Testis (tissue), 3 donors: Measurements from ENCODE around the gene GTPBP3. TPM values are rescaled to one million over a fixed set of nuclear protein-coding genes. Genes with fewer than 3 reads are reported as not detected.
A peak's percentile ranks its signal among the peaks of the same experiment; 100 is the strongest.

Experiments used
- DNase-seq: peaks from one replicate; pipeline ENCODE4 v3.0.0-alpha.2; 2019
- H3K27ac ChIP-seq, 2 donors: fragments of 200-600 bp; sonication (generic); one replicate each; pipeline ENCODE4 v1.5.1; 2019
- H3K27me3 ChIP-seq: fragments of 200-600 bp; sonication (generic); one replicate; pipeline ENCODE4 v1.5.1; 2019
- H3K36me3 ChIP-seq: fragments of 200-600 bp; sonication (generic); one replicate; pipeline ENCODE4 v1.5.1; 2017; ENCODE audit warnings: low read depth; ENCODE audit errors: missing control alignments
- H3K4me1 ChIP-seq: fragments of 200-600 bp; sonication (generic); one replicate; pipeline ENCODE4 v1.5.1; 2019
- H3K4me3 ChIP-seq, 2 donors: fragments of 200-600 bp; sonication (generic); one replicate each; pipeline ENCODE4 v1.5.1; 2017 to 2019
- H3K9me3 ChIP-seq: fragments of 200-600 bp; sonication (generic); one replicate; pipeline ENCODE4 v1.5.1; 2017
- POLR2A ChIP-seq: fragments of 450-650 bp; IDR thresholded peaks from one replicate; pipeline ENCODE4 v1.6.1; 2017; ENCODE audit warnings: antibody characterized with exemption, mild to moderate bottlenecking, moderate library complexity
- WGBS, 2 donors: methylation state at CpG; one replicate each; pipeline ENCODE4 v1.1.5; 2018; 5-methylcytosine and 5-hydroxymethylcytosine counted together
- intact Hi-C: fragments of 100-400 bp; cut with DNase I; formaldehyde crosslinking; loops from one replicate; pipeline ENCODE4 v1.15.1; 2023; ENCODE audit warnings: low total_unique reads
- polyA plus RNA-seq: library from polyadenylated mRNA; stranded (reverse); fragments of 350-450 nt; fragmentation: Illumina TruSeq; extraction: RNeasy Lipid Tissue Mini Kit (QIAGEN cat#74804); gene quantifications from one replicate; pipeline ENCODE4 v1.2.3, GENCODE V29; 2014; ENCODE audit warnings: low read depth, low replicate concordance; ENCODE audit not compliant: insufficient read depth
- total RNA-seq, 2 donors: library from RNA; depleted of rRNA; stranded (reverse); fragments of >200 nt; gene quantifications; one replicate each; pipeline ENCODE4 v1.2.3, GENCODE V29; 2016
- TF ChIP-seq, protein P1 (sequence below), 3 experiments: fragments of 450-650 bp in 2 of 3; fragments of 200-600 bp in 1 of 3; sonication (generic) in 1 of 3; IDR thresholded peaks; one replicate each; pipeline ENCODE4 v1.5.1; 2016 to 2019; ENCODE audit warnings: antibody characterized with exemption in 3 of 3, mild to moderate bottlenecking in 2 of 3, moderate library complexity in 1 of 3

The GTPBP3 gene
- total and polyA plus RNA-seq, 3 donors from 2014 or later: 9.7 to 22.9 (median 21.6) TPM

DNA sequence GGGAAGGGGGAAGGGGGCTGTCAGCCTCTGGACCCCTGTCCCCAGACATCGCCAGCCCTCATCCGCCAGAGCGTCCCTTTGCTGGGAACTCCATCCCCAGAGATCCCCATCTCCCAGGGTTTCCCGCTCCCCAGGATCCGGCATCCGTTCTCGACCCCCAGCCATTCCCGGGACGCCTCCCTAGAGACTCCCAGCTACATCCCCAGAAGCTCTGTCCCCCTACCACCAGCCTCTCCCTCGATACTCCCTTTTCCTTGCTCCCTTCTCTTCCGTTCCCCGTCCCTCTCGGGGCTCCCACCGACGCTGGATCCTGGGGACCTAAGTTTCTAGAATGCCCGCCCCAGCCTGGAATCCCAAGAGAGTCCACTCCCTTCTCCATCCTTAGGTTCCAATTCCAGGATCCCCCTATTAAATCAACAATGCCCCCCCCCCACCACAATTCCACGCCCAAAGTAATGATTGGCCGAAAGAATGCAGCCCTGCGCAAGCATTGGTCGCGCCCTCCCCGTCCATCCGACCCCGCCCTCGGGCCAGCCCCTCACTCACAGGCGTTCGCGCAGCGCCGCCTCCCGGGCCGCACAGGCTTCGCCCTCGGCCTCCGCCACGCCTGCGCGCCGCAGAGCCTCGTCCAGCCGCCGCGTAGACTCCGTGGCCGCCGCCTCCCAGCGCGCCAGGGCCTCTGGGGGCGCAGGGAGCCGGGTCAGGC is 53.5 kb downstream of the GTPBP3 start:
- Histone ChIP-seq H3K36me3 (no peaks in the 10 kb centered on the region), H3K4me3 (peak overlapping the region; percentile 49), H3K27ac (no peak overlapping the region), H3K4me1 (peaks cover 8% of the 10 kb centered on the region), H3K9me3 (no peaks in the 10 kb centered on the region), H3K27me3 (no peaks in the 10 kb centered on the region)
- peak; percentile 94 for DNase-seq
- WGBS, 2 donors: 1% methylated on average over 26 to 50 of the region's 50 CpGs
- TF ChIP-seq, protein P1, sequence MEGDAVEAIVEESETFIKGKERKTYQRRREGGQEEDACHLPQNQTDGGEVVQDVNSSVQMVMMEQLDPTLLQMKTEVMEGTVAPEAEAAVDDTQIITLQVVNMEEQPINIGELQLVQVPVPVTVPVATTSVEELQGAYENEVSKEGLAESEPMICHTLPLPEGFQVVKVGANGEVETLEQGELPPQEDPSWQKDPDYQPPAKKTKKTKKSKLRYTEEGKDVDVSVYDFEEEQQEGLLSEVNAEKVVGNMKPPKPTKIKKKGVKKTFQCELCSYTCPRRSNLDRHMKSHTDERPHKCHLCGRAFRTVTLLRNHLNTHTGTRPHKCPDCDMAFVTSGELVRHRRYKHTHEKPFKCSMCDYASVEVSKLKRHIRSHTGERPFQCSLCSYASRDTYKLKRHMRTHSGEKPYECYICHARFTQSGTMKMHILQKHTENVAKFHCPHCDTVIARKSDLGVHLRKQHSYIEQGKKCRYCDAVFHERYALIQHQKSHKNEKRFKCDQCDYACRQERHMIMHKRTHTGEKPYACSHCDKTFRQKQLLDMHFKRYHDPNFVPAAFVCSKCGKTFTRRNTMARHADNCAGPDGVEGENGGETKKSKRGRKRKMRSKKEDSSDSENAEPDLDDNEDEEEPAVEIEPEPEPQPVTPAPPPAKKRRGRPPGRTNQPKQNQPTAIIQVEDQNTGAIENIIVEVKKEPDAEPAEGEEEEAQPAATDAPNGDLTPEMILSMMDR (IDR thresholded peaks at IDR 0.05): peak; percentile 58 to 77 (median 73)
- no peak for TF ChIP-seq POLR2A
- intact Hi-C loops: no loop called here

DNA sequence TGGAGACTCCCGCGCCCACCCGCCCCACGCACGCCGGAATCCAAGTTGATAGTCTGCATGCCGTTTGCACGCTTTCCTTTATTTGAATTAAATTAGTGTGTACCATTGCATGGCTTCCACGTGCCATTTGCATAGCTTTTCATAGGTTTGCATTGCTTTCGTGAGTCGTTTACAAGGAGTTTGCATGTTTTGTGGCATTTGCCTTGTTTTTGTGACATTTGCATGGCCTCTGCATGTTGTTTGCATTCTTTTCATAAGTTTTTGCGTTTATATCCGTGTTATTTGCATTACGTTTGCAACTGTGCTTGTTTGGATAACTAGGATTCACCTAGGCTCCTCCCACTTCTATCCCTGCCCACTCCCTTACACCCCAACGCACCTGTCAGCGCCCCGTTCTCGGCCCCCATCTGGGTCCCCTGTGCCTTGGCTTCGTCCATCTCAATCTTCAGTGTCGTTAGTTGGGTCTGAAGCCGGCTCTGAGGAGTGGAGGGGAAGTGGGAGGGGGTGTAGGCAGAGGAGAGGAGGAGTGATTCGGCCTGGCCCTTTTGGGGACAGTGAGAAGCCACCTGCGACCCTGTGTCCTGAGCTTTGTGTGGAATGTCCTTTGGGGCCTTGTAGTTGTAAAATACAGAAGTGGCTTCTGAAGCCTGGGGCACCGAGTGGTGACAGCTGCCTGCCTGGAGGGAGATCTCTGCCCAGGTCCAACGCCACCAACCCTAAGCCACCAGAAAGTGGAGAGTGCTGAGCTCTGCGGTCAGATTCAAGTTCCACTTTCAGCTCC is 54.2 kb downstream of the GTPBP3 start:
- DNase-seq: no peak
- H3K27me3 ChIP-seq: no peaks in the 10 kb centered on the region

More for the DNA sequence above, 54.2 kb downstream of the GTPBP3 start:
- Histone ChIP-seq H3K9me3 (no peaks in the 10 kb centered on the region), H3K27ac (no peak overlapping the region), H3K36me3 (no peaks in the 10 kb centered on the region), H3K4me1 (peaks cover 8% of the 10 kb centered on the region), H3K4me3 (peak overlapping the region; percentile 49)
- TF ChIP-seq, protein P1 (IDR thresholded peaks at IDR 0.05): no peak
- no peak for TF ChIP-seq POLR2A
- intact Hi-C loops: no loop called here
- WGBS, 2 donors: 12 to 14% methylated on average over 18 to 26 of the region's 26 CpGs

Other genes with a start within 250 kb of the GTPBP3 start
- gene USE1, start 122.2 kb upstream of the GTPBP3 start, total RNA-seq: 10 to 100 TPM; 15.8 to 23.8 TPM
- 33.3 TPM for gene USE1, start 122.2 kb upstream of the GTPBP3 start, polyA plus RNA-seq
- gene OCEL1, start 111.3 kb upstream of the GTPBP3 start, total RNA-seq: 10 to 100 TPM in 1 of 2 donors, 1 to 10 TPM in 1; 6.6 to 13.9 TPM
- gene OCEL1, start 111.3 kb upstream of the GTPBP3 start, polyA plus RNA-seq: 17.5 TPM
- gene NR2F6, start 91.6 kb upstream of the GTPBP3 start, total RNA-seq: 10 to 100 TPM; 63.1 to 71.8 TPM
- gene NR2F6, start 91.6 kb upstream of the GTPBP3 start, polyA plus RNA-seq: 20.4 TPM
- gene USHBP1, start 72.8 kb upstream of the GTPBP3 start, total RNA-seq: 1 to 10 TPM; 2.0 to 5.6 TPM
- 2.6 TPM for gene USHBP1, start 72.8 kb upstream of the GTPBP3 start, polyA plus RNA-seq
- 10 to 100 TPM; 93.2 to 95.4 TPM for gene BABAM1, start 70.1 kb upstream of the GTPBP3 start, total RNA-seq
- gene BABAM1, start 70.1 kb upstream of the GTPBP3 start, polyA plus RNA-seq: 110 TPM
- gene ANKLE1, start 55.7 kb upstream of the GTPBP3 start, total RNA-seq: 1 to 10 TPM; 3.1 to 5.3 TPM
- 0.45 TPM for gene ANKLE1, start 55.7 kb upstream of the GTPBP3 start, polyA plus RNA-seq
- 10 to 100 TPM; 27.1 to 49.1 TPM for gene ABHD8, start 34.1 kb upstream of the GTPBP3 start, total RNA-seq
- 70.7 TPM for gene ABHD8, start 34.1 kb upstream of the GTPBP3 start, polyA plus RNA-seq
- gene MRPL34, start 31.7 kb upstream of the GTPBP3 start, total RNA-seq: 100 to 1,000 TPM; 180 to 206 TPM
- gene MRPL34, start 31.7 kb upstream of the GTPBP3 start, polyA plus RNA-seq: 126 TPM
- 10 to 100 TPM; 46.4 to 55.5 TPM for gene DDA1, start 28.0 kb upstream of the GTPBP3 start, total RNA-seq
- 123 TPM for gene DDA1, start 28.0 kb upstream of the GTPBP3 start, polyA plus RNA-seq
- gene ANO8, start 2.7 kb upstream of the GTPBP3 start, total RNA-seq: 10 to 100 TPM; 17.5 to 19.2 TPM
- 4.5 TPM for gene ANO8, start 2.7 kb upstream of the GTPBP3 start, polyA plus RNA-seq
- 1 to 10 TPM; 3.4 to 4.4 TPM for gene PLVAP, start 39.8 kb downstream of the GTPBP3 start, total RNA-seq
- gene PLVAP, start 39.8 kb downstream of the GTPBP3 start, polyA plus RNA-seq: 20.5 TPM
- 1 to 10 TPM in 1 of 2 donors, not detected in 1; 1.3 TPM for gene CCDC194, start 56.6 kb downstream of the GTPBP3 start, total RNA-seq
- 0.45 TPM for gene CCDC194, start 56.6 kb downstream of the GTPBP3 start, polyA plus RNA-seq
- 10 to 100 TPM; 37.4 to 64.4 TPM for gene BST2, start 68.1 kb downstream of the GTPBP3 start, total RNA-seq
- 71.4 TPM for gene BST2, start 68.1 kb downstream of the GTPBP3 start, polyA plus RNA-seq
- 10 to 100 TPM; 44.0 to 48.3 TPM for gene MVB12A, start 82.5 kb downstream of the GTPBP3 start, total RNA-seq
- gene MVB12A, start 82.5 kb downstream of the GTPBP3 start, polyA plus RNA-seq: 28.6 TPM
- 1 to 10 TPM in 1 of 2 donors, under 1 TPM in 1; 0.68 to 2.6 TPM for gene TMEM221, start 111.1 kb downstream of the GTPBP3 start, total RNA-seq
- 1.4 TPM for gene TMEM221, start 111.1 kb downstream of the GTPBP3 start, polyA plus RNA-seq
- gene NXNL1, start 123.4 kb downstream of the GTPBP3 start, total RNA-seq: under 1 TPM in 1 of 2 donors, not detected in 1; 0.87 TPM
- not detected for gene NXNL1, start 123.4 kb downstream of the GTPBP3 start, polyA plus RNA-seq
- 100 to 1,000 TPM in 1 of 2 donors, 10 to 100 TPM in 1; 92.8 to 105 TPM for gene SLC27A1, start 133.0 kb downstream of the GTPBP3 start, total RNA-seq
- 25.9 TPM for gene SLC27A1, start 133.0 kb downstream of the GTPBP3 start, polyA plus RNA-seq
- gene PGLS, start 174.1 kb downstream of the GTPBP3 start, total RNA-seq: 10 to 100 TPM; 77.7 to 82.9 TPM
- gene PGLS, start 174.1 kb downstream of the GTPBP3 start, polyA plus RNA-seq: 44.3 TPM
- 10 to 100 TPM; 70.3 to 94.5 TPM for gene COLGALT1, start 218.1 kb downstream of the GTPBP3 start, total RNA-seq
- gene COLGALT1, start 218.1 kb downstream of the GTPBP3 start, polyA plus RNA-seq: 52.0 TPM